Measurements from ENCODE around the gene TFDP1.

The TFDP1 gene

DNA sequence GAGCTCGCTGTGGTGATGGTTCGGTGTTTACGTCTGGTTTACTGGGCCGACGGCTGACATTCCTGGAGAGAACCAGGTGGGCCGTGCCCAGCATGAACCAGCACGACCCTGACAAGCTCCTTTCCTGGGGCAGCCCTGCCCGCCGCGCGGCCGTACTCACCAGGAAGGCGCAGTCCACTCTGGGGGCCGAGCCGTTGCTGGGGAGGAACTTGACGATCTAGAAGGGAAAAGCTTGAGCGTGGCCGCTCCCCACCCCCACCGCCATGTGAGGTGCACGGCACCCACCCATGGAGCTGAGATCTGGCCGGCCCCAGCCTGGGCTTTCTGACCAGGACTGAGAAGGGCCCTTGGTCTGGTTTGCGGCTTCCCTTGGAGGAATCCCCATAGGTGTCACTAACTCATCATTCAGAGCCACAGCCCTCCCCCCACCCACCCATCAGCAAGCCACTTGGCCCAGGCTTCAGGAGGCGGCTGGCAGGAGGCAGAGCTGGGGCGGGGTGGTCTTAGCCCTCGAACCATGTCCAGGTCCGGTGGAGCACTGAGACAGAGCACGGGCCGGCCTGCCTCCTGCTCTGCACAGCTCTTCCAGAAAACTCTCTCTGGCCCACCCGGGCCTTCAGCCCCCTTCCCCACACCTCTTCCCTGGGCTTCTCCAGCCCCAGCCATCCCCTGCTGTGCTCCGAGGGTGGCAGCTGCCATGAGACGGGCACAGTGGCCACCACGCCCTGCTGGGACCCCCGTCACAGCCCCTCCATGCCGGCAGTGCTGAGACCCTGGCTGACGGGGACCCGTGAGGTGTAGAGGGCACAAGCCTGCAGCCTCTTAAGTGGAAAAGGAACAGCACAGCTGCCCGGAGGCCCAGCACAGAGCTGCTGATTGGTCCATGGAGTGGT, 67.2 kb downstream of the TFDP1 start:
- Histone ChIP-seq H3K4me3 (replicated peaks; ENCODE audit: insufficient read depth, low read length) (no peak overlapping the region), H3K27me3 (ENCODE audit: insufficient read depth, poor library complexity, severe bottlenecking) (no peaks in the 10 kb centered on the region), H3K27ac (replicated peaks) (no peak overlapping the region)
- TF ChIP-seq GABPA (IDR thresholded peaks at IDR 0.05; ENCODE audit: low read depth) (no peak), SPI1 (IDR thresholded peaks at IDR 0.05; ENCODE audit: borderline replicate concordance, low read depth) (no peak), POLR2AphosphoS5 (IDR thresholded peaks at IDR 0.05; ENCODE audit: low read depth) (no peak)
- TF ChIP-seq, protein P1, sequence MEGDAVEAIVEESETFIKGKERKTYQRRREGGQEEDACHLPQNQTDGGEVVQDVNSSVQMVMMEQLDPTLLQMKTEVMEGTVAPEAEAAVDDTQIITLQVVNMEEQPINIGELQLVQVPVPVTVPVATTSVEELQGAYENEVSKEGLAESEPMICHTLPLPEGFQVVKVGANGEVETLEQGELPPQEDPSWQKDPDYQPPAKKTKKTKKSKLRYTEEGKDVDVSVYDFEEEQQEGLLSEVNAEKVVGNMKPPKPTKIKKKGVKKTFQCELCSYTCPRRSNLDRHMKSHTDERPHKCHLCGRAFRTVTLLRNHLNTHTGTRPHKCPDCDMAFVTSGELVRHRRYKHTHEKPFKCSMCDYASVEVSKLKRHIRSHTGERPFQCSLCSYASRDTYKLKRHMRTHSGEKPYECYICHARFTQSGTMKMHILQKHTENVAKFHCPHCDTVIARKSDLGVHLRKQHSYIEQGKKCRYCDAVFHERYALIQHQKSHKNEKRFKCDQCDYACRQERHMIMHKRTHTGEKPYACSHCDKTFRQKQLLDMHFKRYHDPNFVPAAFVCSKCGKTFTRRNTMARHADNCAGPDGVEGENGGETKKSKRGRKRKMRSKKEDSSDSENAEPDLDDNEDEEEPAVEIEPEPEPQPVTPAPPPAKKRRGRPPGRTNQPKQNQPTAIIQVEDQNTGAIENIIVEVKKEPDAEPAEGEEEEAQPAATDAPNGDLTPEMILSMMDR (IDR thresholded peaks at IDR 0.05; ENCODE audit: insufficient read depth, low read length) = no peak
- TF ChIP-seq, protein P2, sequence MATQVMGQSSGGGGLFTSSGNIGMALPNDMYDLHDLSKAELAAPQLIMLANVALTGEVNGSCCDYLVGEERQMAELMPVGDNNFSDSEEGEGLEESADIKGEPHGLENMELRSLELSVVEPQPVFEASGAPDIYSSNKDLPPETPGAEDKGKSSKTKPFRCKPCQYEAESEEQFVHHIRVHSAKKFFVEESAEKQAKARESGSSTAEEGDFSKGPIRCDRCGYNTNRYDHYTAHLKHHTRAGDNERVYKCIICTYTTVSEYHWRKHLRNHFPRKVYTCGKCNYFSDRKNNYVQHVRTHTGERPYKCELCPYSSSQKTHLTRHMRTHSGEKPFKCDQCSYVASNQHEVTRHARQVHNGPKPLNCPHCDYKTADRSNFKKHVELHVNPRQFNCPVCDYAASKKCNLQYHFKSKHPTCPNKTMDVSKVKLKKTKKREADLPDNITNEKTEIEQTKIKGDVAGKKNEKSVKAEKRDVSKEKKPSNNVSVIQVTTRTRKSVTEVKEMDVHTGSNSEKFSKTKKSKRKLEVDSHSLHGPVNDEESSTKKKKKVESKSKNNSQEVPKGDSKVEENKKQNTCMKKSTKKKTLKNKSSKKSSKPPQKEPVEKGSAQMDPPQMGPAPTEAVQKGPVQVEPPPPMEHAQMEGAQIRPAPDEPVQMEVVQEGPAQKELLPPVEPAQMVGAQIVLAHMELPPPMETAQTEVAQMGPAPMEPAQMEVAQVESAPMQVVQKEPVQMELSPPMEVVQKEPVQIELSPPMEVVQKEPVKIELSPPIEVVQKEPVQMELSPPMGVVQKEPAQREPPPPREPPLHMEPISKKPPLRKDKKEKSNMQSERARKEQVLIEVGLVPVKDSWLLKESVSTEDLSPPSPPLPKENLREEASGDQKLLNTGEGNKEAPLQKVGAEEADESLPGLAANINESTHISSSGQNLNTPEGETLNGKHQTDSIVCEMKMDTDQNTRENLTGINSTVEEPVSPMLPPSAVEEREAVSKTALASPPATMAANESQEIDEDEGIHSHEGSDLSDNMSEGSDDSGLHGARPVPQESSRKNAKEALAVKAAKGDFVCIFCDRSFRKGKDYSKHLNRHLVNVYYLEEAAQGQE (IDR thresholded peaks at IDR 0.05; ENCODE audit: insufficient replicate concordance, low read depth) = no peak
- DNase-seq (ENCODE audit: low read depth in 1 of 2, low spot score in 1 of 2) = no peak

DNA sequence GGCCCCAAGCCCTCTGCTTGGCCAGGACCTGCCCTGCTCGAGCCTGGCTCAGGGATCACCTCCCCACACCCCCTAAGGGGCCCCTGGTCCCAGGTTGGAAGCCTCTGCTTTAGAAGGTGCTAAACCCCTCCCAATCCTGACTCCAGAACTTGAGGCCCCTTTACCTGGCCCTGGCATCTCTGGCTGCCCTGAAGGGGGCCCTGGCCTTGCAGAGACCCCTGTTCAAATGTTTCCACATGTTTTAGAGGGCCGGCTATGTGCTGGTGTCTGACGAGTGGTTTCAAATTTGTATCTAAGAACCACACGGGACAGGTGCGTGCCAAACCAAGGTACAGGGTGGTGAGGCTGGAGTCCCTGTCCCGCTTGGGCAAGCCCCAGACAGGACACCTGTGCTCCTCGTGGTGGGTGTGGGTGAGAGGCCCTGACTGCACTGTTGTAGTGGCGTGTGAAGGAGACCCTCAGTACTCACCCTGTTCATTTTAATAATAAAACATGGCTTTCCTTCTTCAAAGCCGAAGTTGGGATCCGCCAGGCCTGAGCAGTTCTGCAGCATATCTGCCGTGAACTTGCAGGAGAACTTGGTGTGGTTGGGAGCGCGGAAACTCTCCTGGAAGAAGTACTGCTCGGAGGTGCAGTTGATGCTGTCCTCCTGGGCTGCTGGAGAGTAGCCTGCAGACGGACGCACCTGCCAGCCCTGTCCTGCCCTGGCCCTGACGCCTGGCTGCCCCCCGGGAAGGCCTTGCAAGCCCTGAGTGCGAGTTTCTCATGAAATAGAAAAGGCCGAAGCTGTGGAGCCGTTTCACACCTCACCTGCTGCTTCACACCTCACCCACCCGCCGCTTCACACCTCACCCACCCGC, 68.1 kb downstream of the TFDP1 start:
- DNase-seq (ENCODE audit: low read depth in 1 of 2, low spot score in 1 of 2) = no peak
- H3K4me3 ChIP-seq (replicated peaks; ENCODE audit: insufficient read depth, low read length) = no peak overlapping the region
- no peaks in the 10 kb centered on the region for H3K27me3 ChIP-seq (ENCODE audit: insufficient read depth, poor library complexity, severe bottlenecking)
- TF ChIP-seq, protein P2 (IDR thresholded peaks at IDR 0.05; ENCODE audit: insufficient replicate concordance, low read depth) = no peak
- TF ChIP-seq GABPA (IDR thresholded peaks at IDR 0.05; ENCODE audit: low read depth) = no peak
- TF ChIP-seq, protein P1 (IDR thresholded peaks at IDR 0.05; ENCODE audit: insufficient read depth, low read length) = no peak
- H3K27ac ChIP-seq (replicated peaks) = no peak overlapping the region

DNA sequence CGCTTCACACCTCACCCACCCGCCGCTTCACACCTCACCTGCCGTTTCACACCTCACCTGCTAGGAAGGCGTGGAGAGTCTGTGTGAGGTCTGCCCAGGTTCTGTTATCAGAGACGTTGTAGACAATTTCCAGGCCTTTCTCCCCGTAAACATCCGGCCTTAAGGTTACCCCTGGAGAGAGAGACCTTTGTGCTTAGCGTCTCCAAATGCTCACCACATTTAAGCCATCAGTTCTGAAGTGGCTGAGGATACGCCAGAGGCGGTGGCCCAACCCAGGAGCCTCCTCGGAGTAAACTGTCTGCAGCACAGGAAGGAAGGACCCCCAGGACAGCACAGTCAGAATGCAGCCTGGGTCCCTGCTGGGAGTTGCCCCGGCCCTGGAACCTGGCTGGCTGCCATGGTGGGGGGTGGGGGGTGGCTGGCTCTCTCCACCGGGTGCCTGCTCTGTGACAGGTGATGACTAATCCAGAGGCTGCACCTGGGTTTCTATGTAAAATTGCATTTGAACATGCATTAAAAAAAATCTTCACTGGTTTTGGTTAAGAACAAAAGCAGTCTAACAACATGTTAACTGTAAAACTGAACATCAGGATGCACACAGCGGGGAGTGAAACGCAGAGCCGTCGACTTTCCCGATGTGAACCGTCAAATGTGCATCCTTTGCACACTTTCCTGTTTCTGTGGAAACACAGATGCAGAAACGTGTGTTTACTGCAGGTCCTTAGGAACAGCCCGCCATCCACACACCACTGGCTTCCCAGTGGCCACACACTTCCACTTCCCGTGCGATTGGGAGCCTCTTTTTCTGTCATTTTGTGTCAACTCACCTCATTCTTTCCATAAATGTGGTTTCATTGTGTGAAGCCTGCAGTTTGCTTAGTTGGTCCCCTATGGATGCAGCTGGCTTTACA, 69.0 kb downstream of the TFDP1 start:
- Histone ChIP-seq H3K27me3 (ENCODE audit: insufficient read depth, poor library complexity, severe bottlenecking) (no peaks in the 10 kb centered on the region), H3K4me3 (replicated peaks; ENCODE audit: insufficient read depth, low read length) (no peak overlapping the region), H3K27ac (replicated peaks) (no peak overlapping the region)
- DNase-seq (ENCODE audit: low read depth in 1 of 2, low spot score in 1 of 2) = no peak
- TF ChIP-seq GABPA (IDR thresholded peaks at IDR 0.05; ENCODE audit: low read depth) (no peak), SPI1 (IDR thresholded peaks at IDR 0.05; ENCODE audit: borderline replicate concordance, low read depth) (no peak), POLR2AphosphoS5 (IDR thresholded peaks at IDR 0.05; ENCODE audit: low read depth) (no peak)
- TF ChIP-seq, protein P2 (IDR thresholded peaks at IDR 0.05; ENCODE audit: insufficient replicate concordance, low read depth) = no peak
- TF ChIP-seq, protein P1 (IDR thresholded peaks at IDR 0.05; ENCODE audit: insufficient read depth, low read length) = no peak

Measured in HL-60 (cell line).